Ascending aorta (tissue), 2 donors: ENCODE data around the gene NMBR. TPM values are rescaled to one million over a fixed set of nuclear protein-coding genes. Genes with fewer than 3 reads are reported as not detected.

Experiments
- DNase-seq, 2 donors: peaks; one replicate each; pipeline ENCODE4 v3.0.0-alpha.2; 2019; ENCODE audit warnings: low spot score in 2 of 2
- H3K27ac ChIP-seq, 2 donors: fragments of 200-600 bp; sonication (generic); one replicate each; pipeline ENCODE4 v1.5.1; 2016 to 2017; ENCODE audit warnings: mild to moderate bottlenecking in 1 of 2
- H3K27me3 ChIP-seq: fragments of 200-600 bp; sonication (generic); one replicate; pipeline ENCODE4 v1.5.1; 2017
- H3K36me3 ChIP-seq, 2 donors: fragments of 200-600 bp; sonication (generic); one replicate each; pipeline ENCODE4 v1.5.1; 2016
- H3K4me1 ChIP-seq, 2 donors: fragments of 200-600 bp; sonication (generic); one replicate each; pipeline ENCODE4 v1.5.1; 2016 to 2017; ENCODE audit warnings: mild to moderate bottlenecking in 1 of 2
- H3K4me3 ChIP-seq, 2 donors: fragments of 200-600 bp; sonication (generic); one replicate each; pipeline ENCODE4 v1.5.1; 2016 to 2017; ENCODE audit warnings: mild to moderate bottlenecking in 1 of 2
- H3K9me3 ChIP-seq, 2 donors: fragments of 200-600 bp; sonication (generic); one replicate each; pipeline ENCODE4 v1.5.1; 2016
- CTCF ChIP-seq, 3 experiments: fragments of 200-600 bp in 2 of 3; fragments of 450-650 bp in 1 of 3; sonication (generic) in 2 of 3; IDR thresholded peaks; one replicate each; pipeline ENCODE4 v1.5.1; 2016 to 2019; ENCODE audit warnings: antibody characterized with exemption in 3 of 3, mild to moderate bottlenecking in 1 of 3, moderate library complexity in 1 of 3
- intact Hi-C: fragments of 100-400 bp; cut with DNase I; formaldehyde crosslinking; loops from one replicate; pipeline ENCODE4 v1.15.1; 2023
- total RNA-seq: library from RNA; depleted of rRNA; stranded (reverse); fragments of >200 nt; gene quantifications from one replicate; pipeline ENCODE4 v1.1.0, GENCODE V29; 2016

NMBR gene
- total RNA-seq, 1 donor from 2014 or later = not detected

- no peaks in the 10 kb centered on the region for H3K27me3 ChIP-seq
- H3K4me1 ChIP-seq = no peaks in the 10 kb centered on the region
- H3K36me3 ChIP-seq = peaks cover 26 to 64% of the 10 kb centered on the region in 2 donors
- H3K4me3 ChIP-seq = no peak overlapping the region
- no peak overlapping the region for H3K27ac ChIP-seq
- intact Hi-C loops = no loop called here
- peaks cover 0 to 12% of the 10 kb centered on the region in 2 donors for H3K9me3 ChIP-seq
- TF ChIP-seq CTCF (IDR thresholded peaks at IDR 0.05) = no peak
- DNase-seq = no peak
Measured at GRCh38 chr6:142174703-142175102, 27.8 kb upstream of the NMBR start.

- no peak for TF ChIP-seq CTCF (IDR thresholded peaks at IDR 0.05)
- H3K4me3 ChIP-seq = no peak overlapping the region
- DNase-seq = no peak
- peaks cover 0 to 12% of the 10 kb centered on the region in 2 donors for H3K9me3 ChIP-seq
- H3K4me1 ChIP-seq = no peaks in the 10 kb centered on the region
- H3K27ac ChIP-seq = no peak overlapping the region
- H3K27me3 ChIP-seq = no peaks in the 10 kb centered on the region
- H3K36me3 ChIP-seq = peaks cover 29 to 64% of the 10 kb centered on the region in 2 donors
- intact Hi-C loops = no loop called here
Measured at GRCh38 chr6:142173980-142174379, 27.1 kb upstream of the NMBR start.

- TF ChIP-seq CTCF (IDR thresholded peaks at IDR 0.05) = no peak
- peaks cover 0 to 4% of the 10 kb centered on the region in 2 donors for H3K9me3 ChIP-seq
- no peak overlapping the region for H3K4me3 ChIP-seq
- peaks cover 23 to 59% of the 10 kb centered on the region in 2 donors for H3K36me3 ChIP-seq
- no peak overlapping the region for H3K27ac ChIP-seq
- no peaks in the 10 kb centered on the region for H3K27me3 ChIP-seq
- intact Hi-C loops = no loop called here
- DNase-seq = no peak
- H3K4me1 ChIP-seq = no peaks in the 10 kb centered on the region
Measured at GRCh38 chr6:142172758-142173157, 25.8 kb upstream of the NMBR start.

GRCh38 chr6:142171351-142171750 lies 24.4 kb upstream of the NMBR start:
- no peaks in the 10 kb centered on the region for H3K4me1 ChIP-seq
- no peaks in the 10 kb centered on the region for H3K9me3 ChIP-seq
- H3K36me3 ChIP-seq = peaks cover 20 to 62% of the 10 kb centered on the region in 2 donors
- no peaks in the 10 kb centered on the region for H3K27me3 ChIP-seq
- no peak for DNase-seq
- no peak overlapping the region for H3K4me3 ChIP-seq
- no peak overlapping the region for H3K27ac ChIP-seq
- TF ChIP-seq CTCF (IDR thresholded peaks at IDR 0.05) = no peak
- intact Hi-C loops = no loop called here

- Histone ChIP-seq H3K36me3 (peaks cover 20 to 40% of the 10 kb centered on the region in 2 donors), H3K9me3 (no peaks in the 10 kb centered on the region), H3K27ac (no peak overlapping the region), H3K4me1 (peaks cover 0 to 10% of the 10 kb centered on the region in 2 donors), H3K4me3 (no peak overlapping the region), H3K27me3 (no peaks in the 10 kb centered on the region)
- no peak for DNase-seq
- no peak for TF ChIP-seq CTCF (IDR thresholded peaks at IDR 0.05)
- intact Hi-C loops = no loop called here
Measured at GRCh38 chr6:142167486-142167885, 20.6 kb upstream of the NMBR start.

GRCh38 chr6:142167071-142167470 lies 20.1 kb upstream of the NMBR start:
- Histone ChIP-seq H3K27me3 (no peaks in the 10 kb centered on the region), H3K4me3 (no peak overlapping the region), H3K9me3 (no peaks in the 10 kb centered on the region), H3K27ac (no peak overlapping the region), H3K36me3 (peaks cover 18 to 36% of the 10 kb centered on the region in 2 donors), H3K4me1 (peaks cover 0 to 10% of the 10 kb centered on the region in 2 donors)
- intact Hi-C loops = no loop called here
- no peak for TF ChIP-seq CTCF (IDR thresholded peaks at IDR 0.05)
- DNase-seq = no peak
